DMS114 treated with DMSO at 0.1 percent for 48 hours (cell line): Measurements from ENCODE around the gene WSCD2.

ENCODE experiments used
- DNase-seq: peaks from one replicate; lab custom pipeline; 2025; ENCODE audit not compliant: unreplicated experiment; lab: John Stamatoyannopoulos, UW

Gene WSCD2

GRCh38 chr12:108126990-108127501, 2.0 kb upstream of the WSCD2 start:
- no peak for DNase-seq

DNA sequence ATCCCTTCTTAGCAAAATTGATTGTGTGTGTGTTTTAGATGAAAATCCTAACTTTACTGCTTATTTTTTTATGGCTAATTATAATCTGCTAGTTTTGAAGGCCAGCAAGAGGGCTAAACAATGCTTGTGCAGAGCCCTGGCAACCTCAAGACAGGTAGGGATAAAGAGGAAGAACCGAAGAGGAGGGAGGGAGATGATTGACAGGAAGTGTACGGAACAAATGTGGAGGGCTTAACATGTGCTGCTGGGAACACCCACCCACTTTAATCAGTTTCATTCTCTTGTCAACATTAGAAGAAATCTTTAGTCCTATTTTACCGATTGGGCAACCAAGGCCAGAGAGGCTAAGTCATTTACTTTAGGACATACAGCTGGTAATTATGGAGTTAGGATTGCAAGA, 1.4 kb upstream of the WSCD2 start:
- DNase-seq, result no peak

DNA sequence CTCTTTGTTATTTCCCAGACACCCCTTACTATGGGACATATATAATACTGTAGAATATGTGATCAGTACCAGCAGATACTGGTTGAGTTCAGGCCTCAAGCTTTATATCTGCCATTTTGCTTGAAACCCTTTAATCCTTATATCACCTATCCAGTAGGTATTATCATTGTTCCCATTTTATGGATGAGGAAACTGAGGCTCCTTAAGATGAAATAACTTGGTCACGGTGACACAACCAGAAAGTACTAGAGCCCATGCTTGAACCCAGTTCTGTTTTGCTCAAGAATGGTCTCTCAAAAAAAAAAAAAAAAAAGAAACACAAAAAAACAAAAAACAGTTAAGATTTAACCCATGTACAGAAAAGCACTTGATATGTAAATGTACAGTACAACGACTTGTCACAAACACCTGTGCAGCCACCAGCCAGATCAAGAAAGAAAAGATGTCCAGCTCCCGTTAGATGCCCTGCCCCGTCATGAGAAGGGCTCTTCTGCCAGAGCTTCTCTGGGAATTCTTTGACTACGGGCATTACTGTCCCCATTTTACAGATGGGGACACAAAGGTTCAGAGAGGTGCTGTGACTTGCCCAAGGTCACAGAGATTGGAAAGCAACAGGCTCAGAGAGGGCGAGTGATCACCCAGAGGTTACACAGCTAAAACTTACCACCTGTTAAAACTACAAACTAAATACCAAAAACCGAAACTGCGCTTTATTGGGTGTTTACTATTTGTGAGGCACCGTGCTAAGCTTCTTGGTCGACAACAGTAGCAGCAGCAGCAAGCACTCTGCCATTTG, 669 bp upstream of the WSCD2 start:
- no peak for DNase-seq

GRCh38 chr12:108131035-108131434, 1.9 kb downstream of the WSCD2 start:
- DNase-seq, result no peak

GRCh38 chr12:108131657-108132126, 2.6 kb downstream of the WSCD2 start:
- DNase-seq, result no peak

- no peak for DNase-seq
These were observed 4.4 kb downstream of the WSCD2 start for GRCh38 chr12:108133482-108133881.

DNA sequence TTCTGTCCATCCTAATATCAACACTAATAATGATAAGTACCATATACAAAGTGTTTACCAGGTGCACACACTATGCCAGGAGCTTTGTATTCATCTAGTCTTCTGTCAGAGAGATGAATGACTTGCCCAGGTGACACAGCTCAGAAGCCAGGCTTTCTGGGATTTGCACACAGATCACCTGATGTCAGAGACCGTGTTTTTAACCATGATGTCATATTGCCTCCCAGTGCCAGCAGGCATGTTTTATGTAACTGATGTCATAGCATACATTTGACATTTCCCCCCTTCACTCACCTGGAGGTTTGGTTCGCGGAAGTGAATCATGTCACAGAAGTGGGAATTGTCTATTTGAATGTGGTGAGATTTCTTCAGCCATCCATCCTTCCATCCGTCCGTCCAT, 5.7 kb downstream of the WSCD2 start:
- no peak for DNase-seq

DNA sequence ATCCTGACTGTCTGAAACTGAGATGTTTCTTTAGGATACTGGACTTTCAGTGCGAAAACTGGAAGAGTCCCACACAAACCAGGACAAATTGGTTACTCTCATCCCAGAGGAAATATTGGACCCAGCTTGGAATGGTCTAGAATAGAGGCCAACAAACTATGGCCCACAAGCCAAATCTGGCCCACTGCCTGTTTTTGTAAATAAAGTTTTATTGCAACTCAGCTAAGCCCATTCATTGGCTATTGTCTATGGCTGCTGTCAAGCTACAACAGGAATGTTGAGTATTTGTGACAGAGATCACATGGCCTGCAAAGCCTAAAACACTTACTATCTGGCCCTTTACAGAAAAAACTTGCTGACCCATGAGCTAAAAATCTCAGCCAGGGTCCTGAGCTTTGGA, 6.5 kb downstream of the WSCD2 start:
- DNase-seq, result no peak

DNA sequence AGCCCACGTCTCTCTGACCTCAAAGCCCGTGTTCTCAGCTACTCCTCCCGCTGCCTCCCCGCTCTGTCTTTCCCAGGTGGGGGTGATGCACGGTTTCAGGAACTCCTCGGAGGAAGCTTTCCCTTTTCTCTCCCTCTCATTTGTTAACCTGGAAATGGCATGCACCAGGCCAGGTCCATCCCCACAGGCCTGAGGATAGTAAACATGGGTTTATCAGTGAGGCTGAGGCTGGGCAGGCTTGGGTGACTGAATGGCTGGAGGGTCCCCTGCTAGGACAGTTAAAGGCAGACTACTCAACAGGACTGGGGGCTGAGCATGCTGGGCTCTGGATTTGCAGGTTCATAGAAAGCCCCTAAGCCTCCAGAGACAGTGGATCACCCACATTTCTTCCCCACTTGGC, 7.6 kb downstream of the WSCD2 start:
- no peak for DNase-seq

DNA sequence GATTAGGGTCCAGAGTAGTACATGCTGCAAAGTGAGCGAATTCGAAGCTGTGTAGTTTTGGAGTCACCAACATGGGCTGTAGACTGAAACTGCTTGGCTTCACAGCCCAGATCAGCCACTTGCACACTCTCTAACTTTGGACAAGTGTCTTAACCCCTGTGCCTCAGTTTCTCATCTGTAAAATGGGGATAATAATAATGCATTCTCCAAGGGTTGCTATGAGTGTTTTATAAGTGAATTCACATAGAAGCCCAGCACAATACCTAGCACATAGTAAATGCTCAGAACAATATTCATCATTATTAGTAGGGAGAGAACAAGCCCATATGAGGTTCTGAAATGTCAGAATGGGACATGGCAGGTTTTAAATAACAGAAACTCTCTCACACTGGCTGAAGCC, 10.4 kb downstream of the WSCD2 start:
- no peak for DNase-seq

GRCh38 chr12:108140501-108140900, 11.4 kb downstream of the WSCD2 start:
- no peak for DNase-seq

DNA sequence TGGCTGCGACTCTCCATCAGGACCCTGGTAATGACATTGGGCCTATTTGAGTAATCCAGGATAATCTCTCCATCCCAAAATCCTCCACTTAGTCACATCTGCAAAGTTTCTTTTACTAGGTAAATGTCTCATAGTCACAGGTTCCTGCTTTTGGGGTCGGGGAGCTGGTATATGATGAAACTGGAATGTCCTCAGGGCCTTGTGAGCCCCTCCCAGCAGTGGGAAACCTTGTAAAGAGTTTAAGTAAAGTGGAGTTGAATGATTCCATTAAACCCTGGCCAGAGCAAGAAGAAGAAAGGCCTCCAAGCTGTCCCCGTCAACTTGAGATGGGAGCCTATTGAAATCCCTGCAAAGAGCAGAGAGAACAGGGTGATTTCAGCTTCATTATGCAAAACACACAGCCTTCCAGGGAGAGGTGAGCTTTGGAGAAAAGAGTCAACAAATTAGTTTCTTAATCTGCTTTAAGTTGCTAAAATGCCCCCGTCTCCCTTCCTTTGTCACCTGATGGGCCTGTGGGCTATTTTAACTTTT, 12.6 kb downstream of the WSCD2 start:
- no peak for DNase-seq

DNA sequence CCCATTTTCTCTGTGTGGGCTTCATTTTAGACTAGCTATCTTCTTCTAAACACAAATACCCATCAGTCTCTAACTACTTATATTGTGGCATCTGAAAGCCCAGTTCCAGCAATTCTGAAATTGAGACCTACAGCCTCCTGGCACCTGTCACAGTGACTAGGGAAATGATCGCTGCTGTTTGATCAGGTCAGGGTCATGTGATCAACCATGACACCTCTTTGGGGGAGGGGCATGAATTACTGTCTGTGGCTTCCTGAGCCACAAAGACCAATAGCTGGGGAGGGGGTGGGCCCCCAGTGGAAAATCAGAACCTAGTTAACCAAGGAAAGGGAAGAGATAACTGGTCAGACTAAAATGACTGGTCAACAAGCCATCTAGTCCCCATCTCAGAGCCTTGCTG, 14.1 kb downstream of the WSCD2 start:
- no peak for DNase-seq

GRCh38 chr12:108144080-108144479, 15.0 kb downstream of the WSCD2 start:
- DNase-seq, result no peak

DNA sequence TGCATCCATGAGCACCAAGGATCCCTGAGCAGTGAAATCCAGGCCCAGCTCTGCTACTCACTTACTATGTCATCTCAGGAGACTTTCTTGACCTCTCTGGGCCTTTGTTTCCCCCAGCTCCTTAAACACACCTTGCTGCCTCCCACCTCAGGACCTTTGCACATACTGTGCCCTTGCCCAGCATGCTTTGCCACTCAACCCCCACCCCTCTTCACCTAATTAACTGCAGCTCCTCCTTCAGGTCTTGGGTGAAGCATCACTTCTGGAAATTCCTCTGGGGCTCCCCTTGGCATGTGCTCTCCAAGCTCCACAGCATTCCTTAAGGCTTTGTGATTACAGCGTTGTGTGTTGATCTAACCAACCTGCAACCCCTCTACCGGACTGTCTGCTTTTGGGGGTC, 15.9 kb downstream of the WSCD2 start:
- no peak for DNase-seq

DNA sequence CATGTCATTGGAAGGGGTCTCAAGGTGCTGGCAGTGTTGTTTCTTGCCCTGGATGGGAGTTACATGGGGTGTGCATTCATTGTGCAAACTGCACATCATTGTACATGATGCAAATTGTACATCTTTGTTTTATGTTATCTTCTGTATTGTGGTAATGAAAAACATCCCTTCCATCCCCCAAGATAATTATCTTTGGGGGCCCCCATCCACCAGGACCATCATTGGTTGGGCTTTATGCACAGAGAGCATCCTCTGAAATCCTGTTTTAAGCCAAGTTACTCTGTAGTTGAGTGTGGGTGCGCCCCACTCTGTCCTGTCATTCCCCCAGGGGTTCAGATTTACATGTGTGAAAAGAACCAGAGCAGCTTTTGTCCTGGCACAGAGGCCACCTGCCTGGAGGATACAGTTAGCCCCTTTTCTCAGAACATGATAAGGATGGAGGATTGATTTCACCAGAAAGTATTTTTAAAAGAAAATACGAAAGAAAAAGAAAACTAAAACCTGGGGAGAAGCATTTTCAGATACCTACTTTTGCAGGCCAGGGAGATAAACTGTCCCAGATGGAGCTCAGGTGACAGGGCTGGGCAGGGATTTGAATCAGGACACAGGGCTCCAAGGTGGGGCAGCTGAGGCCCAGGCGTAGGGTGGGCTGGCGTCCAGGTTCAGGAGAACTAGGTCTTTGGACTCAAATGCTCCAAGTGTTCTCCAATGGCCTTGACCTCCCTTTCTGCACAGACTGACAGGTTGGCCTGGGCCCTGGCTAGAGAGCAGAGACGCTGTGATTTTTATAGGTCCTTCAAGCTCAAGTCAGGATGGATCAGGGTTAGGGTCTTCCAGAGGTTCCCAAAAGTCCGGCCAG, 17.2 kb downstream of the WSCD2 start:
- DNase-seq, result no peak

GRCh38 chr12:108147279-108147678, 18.2 kb downstream of the WSCD2 start:
- no peak for DNase-seq

DNA sequence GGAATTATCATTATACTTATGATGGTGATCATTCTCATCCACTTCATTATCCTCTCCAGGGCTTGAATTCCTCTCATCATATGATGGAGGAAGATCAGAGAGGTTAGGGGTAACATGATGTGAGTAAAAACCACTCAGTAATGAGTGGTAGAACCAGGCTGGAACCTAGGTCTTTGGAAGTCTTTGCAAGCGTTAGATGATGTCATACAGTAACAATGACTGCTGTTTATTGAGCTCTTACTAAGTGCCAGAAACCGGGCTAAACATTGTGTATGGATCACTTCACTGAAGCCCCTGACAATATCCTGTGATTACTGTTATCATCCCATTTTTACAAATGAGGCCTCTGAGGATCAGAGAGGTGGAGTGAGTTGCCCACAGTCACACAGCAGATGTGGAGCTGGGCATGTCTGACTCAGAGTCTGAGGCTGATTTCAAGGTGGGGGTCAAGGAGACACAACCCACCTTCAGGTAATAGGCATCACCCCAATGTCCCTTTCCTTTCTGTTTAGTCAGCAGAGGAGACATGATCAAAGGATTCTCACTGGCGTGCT, 19.5 kb downstream of the WSCD2 start:
- DNase-seq, result no peak

DNA sequence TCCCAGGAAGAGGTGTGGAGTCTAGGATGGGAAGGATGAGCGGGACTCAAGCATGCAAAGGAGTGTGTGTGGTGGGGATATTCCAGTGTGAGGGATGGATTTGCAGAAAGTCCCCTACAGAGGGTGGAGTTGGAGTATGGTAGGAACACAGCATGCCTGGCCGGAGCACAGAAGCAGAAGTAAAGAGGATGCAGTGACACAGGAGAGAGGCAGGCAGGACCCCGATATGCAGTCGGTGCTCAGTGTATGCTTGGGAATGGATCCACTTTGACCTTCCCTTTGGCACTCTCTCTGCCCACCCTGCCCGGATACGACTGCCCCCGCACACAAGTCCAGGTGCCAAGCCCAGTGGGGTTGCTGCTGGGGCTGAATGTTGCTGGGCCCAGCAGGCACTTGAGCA, 21.3 kb downstream of the WSCD2 start:
- no peak for DNase-seq

DNA sequence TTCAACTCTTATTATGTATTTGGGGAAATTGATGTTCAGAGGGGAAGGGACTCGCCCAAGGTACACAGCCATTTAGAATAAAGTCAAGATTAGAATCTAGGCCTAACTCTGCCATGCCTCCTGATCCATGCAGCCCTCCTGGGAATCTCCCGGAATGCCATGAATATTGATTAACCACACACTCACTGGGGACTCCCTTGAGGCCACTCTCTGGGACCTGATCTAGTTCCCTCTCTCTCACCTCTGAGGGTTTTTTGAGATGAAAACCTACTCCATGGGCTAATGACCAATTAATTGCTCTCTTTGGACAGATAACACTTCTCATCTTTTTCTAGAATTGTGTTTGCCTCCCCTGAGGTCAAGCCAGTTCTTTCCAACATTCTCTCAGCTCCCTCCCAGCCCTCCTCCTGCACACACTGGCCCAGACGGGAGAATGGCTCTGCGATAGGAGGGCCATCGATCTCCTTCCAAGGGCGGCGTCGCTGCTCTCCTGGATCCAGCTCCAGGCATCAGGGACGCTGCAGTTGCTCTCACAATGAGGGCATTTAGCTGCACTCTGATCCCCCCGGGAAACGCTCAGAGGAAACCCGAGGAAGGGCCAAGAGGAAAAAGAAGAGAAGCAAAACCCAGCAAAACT, 22.6 kb downstream of the WSCD2 start:
- DNase-seq, result no peak

- DNase-seq, result no peak
These were observed 23.1 kb downstream of the WSCD2 start for GRCh38 chr12:108152170-108152538.
